SK-N-SH treated with all-trans-retinoic acid at 6 μM for 48 hours (cell line): ENCODE results near the gene EHD4.

Experiments used
- ATAC-seq: fragments of 200-7000 bp; cut with Tn5 transposase; 3 replicates; pipeline ENCODE4 v1.9.1; 2020; ENCODE audit warnings: mild to moderate bottlenecking, moderate library complexity
- ARNTL ChIP-seq: fragments of 450-650 bp; formaldehyde crosslinking; IDR thresholded peaks from 2 replicates; pipeline ENCODE4 v1.5.0; 2020; ENCODE audit warnings: low read depth, mild to moderate bottlenecking, moderate library complexity, borderline replicate concordance
- BACH2 ChIP-seq: fragments of 250-450 bp; sonication (Bioruptor Pico); IDR thresholded peaks from 2 replicates; pipeline ENCODE4 v1.9.0; 2021; ENCODE audit warnings: mild to moderate bottlenecking, borderline replicate concordance
- CREB5 ChIP-seq: fragments of 250-450 bp; sonication (Bioruptor Pico); IDR thresholded peaks from 2 replicates; pipeline ENCODE4 v1.5.1; 2020; ENCODE audit warnings: low read depth, mild to moderate bottlenecking, moderate library complexity
- CSDC2 ChIP-seq: fragments of 250-450 bp; sonication (Bioruptor Pico); IDR thresholded peaks from 2 replicates; pipeline ENCODE4 v1.5.0; 2020; ENCODE audit warnings: mild to moderate bottlenecking, moderate library complexity
- CSRNP3 ChIP-seq: fragments of 250-450 bp; sonication (Bioruptor Pico); IDR thresholded peaks from 2 replicates; pipeline ENCODE4 v1.5.1; 2021; ENCODE audit warnings: mild to moderate bottlenecking, moderate library complexity
- ESRRG ChIP-seq: fragments of 250-450 bp; sonication (Bioruptor Pico); IDR thresholded peaks from 2 replicates; pipeline ENCODE4 v1.6.1; 2021; ENCODE audit warnings: mild to moderate bottlenecking
- GLIS3 ChIP-seq: fragments of 250-450 bp; sonication (Bioruptor Pico); IDR thresholded peaks from 2 replicates; pipeline ENCODE4 v1.5.0; 2020; ENCODE audit warnings: mild to moderate bottlenecking, moderate library complexity
- ISL1 ChIP-seq: fragments of 250-450 bp; sonication (Bioruptor Pico); IDR thresholded peaks from 2 replicates; pipeline ENCODE4 v2.1.2; 2022; ENCODE audit warnings: mild to moderate bottlenecking, moderate library complexity
- OSR1 ChIP-seq: fragments of 250-450 bp; sonication (Bioruptor Pico); IDR thresholded peaks from 2 replicates; pipeline ENCODE4 v1.8.0; 2022; ENCODE audit warnings: moderate library complexity, mild to moderate bottlenecking, inconsistent platforms
- PATZ1 ChIP-seq: fragments of 250-450 bp; sonication (Bioruptor Pico); IDR thresholded peaks from 2 replicates; pipeline ENCODE4 v1.8.0; 2020; ENCODE audit warnings: mild to moderate bottlenecking, moderate library complexity, borderline replicate concordance
- POU6F1 ChIP-seq: fragments of 250-450 bp; sonication (Bioruptor Pico); IDR thresholded peaks from 2 replicates; pipeline ENCODE4 v1.8.0; 2021; ENCODE audit warnings: low read depth, mild to moderate bottlenecking, moderate library complexity, borderline replicate concordance
- RARB ChIP-seq: fragments of 250-450 bp; sonication (Bioruptor Pico); IDR thresholded peaks from 2 replicates; pipeline ENCODE4 v1.8.0; 2021; ENCODE audit warnings: mild to moderate bottlenecking, moderate library complexity
- SNAI2 ChIP-seq: fragments of 250-450 bp; sonication (Bioruptor Pico); IDR thresholded peaks from 2 replicates; pipeline ENCODE4 v1.5.0; 2020; ENCODE audit warnings: mild to moderate bottlenecking, moderate library complexity
- TCF4 ChIP-seq: fragments of 250-450 bp; sonication (Bioruptor Pico); IDR thresholded peaks from 2 replicates; pipeline ENCODE4 v1.8.0; 2021; ENCODE audit warnings: mild to moderate bottlenecking, moderate library complexity, borderline replicate concordance
- TOX ChIP-seq: fragments of 250-450 bp; sonication (Bioruptor Pico); IDR thresholded peaks from 2 replicates; pipeline ENCODE4 v1.8.0; 2021; ENCODE audit warnings: mild to moderate bottlenecking, moderate library complexity, borderline replicate concordance
- ZFP3 ChIP-seq: fragments of 250-450 bp; sonication (Bioruptor Pico); IDR thresholded peaks from 2 replicates; pipeline ENCODE4 v1.5.0; 2020; ENCODE audit warnings: mild to moderate bottlenecking, moderate library complexity
- ZFP30 ChIP-seq: fragments of 450-650 bp; formaldehyde crosslinking; IDR thresholded peaks from 2 replicates; pipeline ENCODE4 v1.5.0; 2022; ENCODE audit warnings: mild to moderate bottlenecking, moderate library complexity
- ZNF565 ChIP-seq: fragments of 450-650 bp; formaldehyde crosslinking; conservative IDR thresholded peaks from 2 replicates; pipeline ENCODE4 v1.5.0; 2020; ENCODE audit warnings: low read depth, mild to moderate bottlenecking, moderate library complexity
- ZNF70 ChIP-seq: fragments of 450-650 bp; formaldehyde crosslinking; IDR thresholded peaks from 2 replicates; pipeline ENCODE4 v1.5.0; 2020; ENCODE audit warnings: mild to moderate bottlenecking, moderate library complexity
- ZNF8 ChIP-seq: fragments of 450-650 bp; formaldehyde crosslinking; IDR thresholded peaks from 2 replicates; pipeline ENCODE4 v1.5.0; 2020; ENCODE audit warnings: mild to moderate bottlenecking, moderate library complexity

The EHD4 gene

GRCh38 chr15:41850482-41851166, 121.7 kb downstream of the EHD4 start (continued):
- no peak for TF ChIP-seq PATZ1
- TF ChIP-seq, all 23 proteins: peak for 0

GRCh38 chr15:41849861-41850260, 122.5 kb downstream of the EHD4 start:
- no peak for TF ChIP-seq GLIS3 (CRISPR knock-in tag)
- TF ChIP-seq, all 23 proteins: peak for 0
- ATAC-seq = no peak

GRCh38 chr15:41849204-41849603, 123.2 kb downstream of the EHD4 start:
- no peak for ATAC-seq
- TF ChIP-seq CSRNP3 (CRISPR knock-in tag) (no peak), CSDC2 (CRISPR knock-in tag) (no peak), ZNF70 (CRISPR knock-in tag) (no peak), GLIS3 (CRISPR knock-in tag) (no peak), ZNF8 (CRISPR knock-in tag) (no peak), RARB (CRISPR knock-in tag) (no peak)

GRCh38 chr15:41848631-41849030, 123.7 kb downstream of the EHD4 start:
- no peak for ATAC-seq
- no peak for TF ChIP-seq ISL1 (CRISPR knock-in tag)
- no peak for TF ChIP-seq ZNF8 (CRISPR knock-in tag)
- no peak for TF ChIP-seq BACH2 (CRISPR knock-in tag)
- no peak for TF ChIP-seq SNAI2 (CRISPR knock-in tag)
- TF ChIP-seq TCF4 (CRISPR knock-in tag) = no peak
- TF ChIP-seq CSDC2 (CRISPR knock-in tag) = no peak
- no peak for TF ChIP-seq ZFP30 (CRISPR knock-in tag)
- no peak for TF ChIP-seq ZFP3
- TF ChIP-seq GLIS3 (CRISPR knock-in tag) = no peak
- no peak for TF ChIP-seq POU6F1 (CRISPR knock-in tag)
- no peak for TF ChIP-seq ESRRG
- TF ChIP-seq ARNTL (CRISPR knock-in tag) = no peak
- no peak for TF ChIP-seq CREB5 (CRISPR knock-in tag)
- no peak for TF ChIP-seq TOX (CRISPR knock-in tag)
- TF ChIP-seq ZNF565 (CRISPR knock-in tag) = no peak
- no peak for TF ChIP-seq CSRNP3 (CRISPR knock-in tag)
- no peak for TF ChIP-seq RARB (CRISPR knock-in tag)

- no peak for TF ChIP-seq SNAI2 (CRISPR knock-in tag)
- TF ChIP-seq OSR1 (CRISPR knock-in tag) = no peak
- TF ChIP-seq ZNF70 (CRISPR knock-in tag) = no peak
- TF ChIP-seq, all 23 proteins: peak for 0
- ATAC-seq = no peak
These were observed 124.4 kb downstream of the EHD4 start for GRCh38 chr15:41847981-41848380.
